D721Med (cell line): ENCODE data around the gene RIMBP2.
A peak's percentile ranks its signal among the peaks of the same experiment; 100 is the strongest.
"Not testable (repeated sequence)": the region's sequence is repeated elsewhere in the genome, so short reads cannot be mapped to it uniquely, and the experiment has no call there.

Experiments
- DNase-seq: peaks from one replicate; pipeline ENCODE4 v3.0.0; 2011; ENCODE audit warnings: low spot score; ENCODE audit not compliant: insufficient read length
- FAIRE-seq: peaks from 2 replicates; lab custom pipeline; 2011; peaks lifted over from hg19 to GRCh38; lab: Jason Lieb, UNC
- TF ChIP-seq, protein P1 (sequence below): IDR thresholded peaks from 2 replicates; pipeline ENCODE4 v1.5.1; 2012; ENCODE audit warnings: mild to moderate bottlenecking, control low read depth; ENCODE audit not compliant: insufficient read depth; ENCODE audit errors: missing control alignments

Gene RIMBP2

GRCh38 chr12:130588696-130589539 is 127.2 kb downstream of the RIMBP2 start:
- FAIRE-seq (peak; percentile 58), DNase-seq (no peak)
- TF ChIP-seq, protein P1, sequence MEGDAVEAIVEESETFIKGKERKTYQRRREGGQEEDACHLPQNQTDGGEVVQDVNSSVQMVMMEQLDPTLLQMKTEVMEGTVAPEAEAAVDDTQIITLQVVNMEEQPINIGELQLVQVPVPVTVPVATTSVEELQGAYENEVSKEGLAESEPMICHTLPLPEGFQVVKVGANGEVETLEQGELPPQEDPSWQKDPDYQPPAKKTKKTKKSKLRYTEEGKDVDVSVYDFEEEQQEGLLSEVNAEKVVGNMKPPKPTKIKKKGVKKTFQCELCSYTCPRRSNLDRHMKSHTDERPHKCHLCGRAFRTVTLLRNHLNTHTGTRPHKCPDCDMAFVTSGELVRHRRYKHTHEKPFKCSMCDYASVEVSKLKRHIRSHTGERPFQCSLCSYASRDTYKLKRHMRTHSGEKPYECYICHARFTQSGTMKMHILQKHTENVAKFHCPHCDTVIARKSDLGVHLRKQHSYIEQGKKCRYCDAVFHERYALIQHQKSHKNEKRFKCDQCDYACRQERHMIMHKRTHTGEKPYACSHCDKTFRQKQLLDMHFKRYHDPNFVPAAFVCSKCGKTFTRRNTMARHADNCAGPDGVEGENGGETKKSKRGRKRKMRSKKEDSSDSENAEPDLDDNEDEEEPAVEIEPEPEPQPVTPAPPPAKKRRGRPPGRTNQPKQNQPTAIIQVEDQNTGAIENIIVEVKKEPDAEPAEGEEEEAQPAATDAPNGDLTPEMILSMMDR = no peak

DNA sequence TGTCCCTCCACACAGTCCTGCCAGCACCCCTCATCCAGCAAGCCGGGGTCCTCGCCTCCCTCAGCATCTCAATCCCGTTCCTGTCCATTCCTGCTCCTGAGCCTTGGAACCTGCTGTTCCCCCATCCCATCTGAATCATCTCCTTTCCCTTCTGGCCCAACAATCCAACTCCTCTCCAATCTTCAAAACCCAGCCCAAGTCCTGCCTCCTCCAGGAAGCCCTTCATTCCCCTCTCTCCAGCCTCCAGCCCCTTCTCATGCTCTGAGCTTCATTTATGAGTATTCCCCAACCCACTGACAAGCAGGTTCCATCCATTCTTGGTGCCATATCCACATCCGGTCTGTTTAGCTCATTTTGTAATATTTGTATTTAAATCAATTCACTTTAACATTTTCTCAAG is 128.1 kb downstream of the RIMBP2 start:
- no peak for FAIRE-seq
- TF ChIP-seq, protein P1 = no peak
- no peak for DNase-seq

- DNase-seq = not testable (repeated sequence)
- peak; percentile 60 for FAIRE-seq
Measured at GRCh38 chr12:130584475-130584874, 131.6 kb downstream of the RIMBP2 start.

GRCh38 chr12:130583800-130584199 is 132.3 kb downstream of the RIMBP2 start:
- DNase-seq (no peak), FAIRE-seq (no peak)
- TF ChIP-seq, protein P1 = no peak

DNA sequence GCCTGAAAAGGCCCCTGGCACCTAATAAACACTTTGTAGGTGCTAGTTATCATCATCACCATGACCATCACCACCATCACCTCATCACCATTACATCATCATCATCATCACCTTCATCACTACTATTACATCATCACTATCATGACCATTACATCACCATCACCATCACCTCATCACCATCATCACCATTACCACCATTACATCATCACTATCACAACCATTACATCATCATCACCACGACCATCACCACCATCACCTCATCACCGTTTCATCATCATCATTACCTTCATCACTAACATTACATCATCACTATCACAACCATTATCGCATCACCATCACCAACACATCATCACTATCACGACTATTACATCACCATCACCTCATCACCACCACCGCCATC is 132.8 kb downstream of the RIMBP2 start:
- TF ChIP-seq, protein P1 = no peak
- DNase-seq (no peak), FAIRE-seq (no peak)

- DNase-seq (no peak), FAIRE-seq (no peak)
- TF ChIP-seq, protein P1 = no peak
Measured at GRCh38 chr12:130582286-130582685, 133.8 kb downstream of the RIMBP2 start.

- DNase-seq (no peak), FAIRE-seq (no peak)
- TF ChIP-seq, protein P1 = no peak
Measured at GRCh38 chr12:130581782-130582181, 134.3 kb downstream of the RIMBP2 start.
